K562 (cell line): ENCODE data around the gene RFWD3. TPM values are rescaled to one million over a fixed set of nuclear protein-coding genes. Genes with fewer than 3 reads are reported as not detected.
A peak's percentile ranks its signal among the peaks of the same experiment; 100 is the strongest.

ENCODE experiments used
- CREM ChIP-seq: IDR thresholded peaks from 2 replicates; pipeline ENCODE4 v1.6.1; 2014; ENCODE audit warnings: antibody characterized with exemption, low read depth
- ETV6 ChIP-seq, 3 experiments: fragments of 150-350 bp in 1 of 3; sonication (generic) in 1 of 3; formaldehyde crosslinking in 1 of 3; IDR thresholded peaks; 2 replicates each; pipeline versions ENCODE4 v1.6.1 to v1.8.0; 2014 to 2022; ENCODE audit warnings: borderline replicate concordance in 2 of 3, low read depth in 2 of 3, antibody characterized with exemption in 1 of 3, low read length in 1 of 3, mild to moderate bottlenecking in 1 of 3, missing genetic modification reagents in 1 of 3
- RB1 ChIP-seq: fragments of 450-650 bp; IDR thresholded peaks from 2 replicates; pipeline ENCODE4 v1.6.1; 2017; ENCODE audit warnings: low read depth, mild to moderate bottlenecking
- SREBF2 ChIP-seq: sonication (generic); formaldehyde crosslinking; IDR thresholded peaks from 2 replicates; pipeline ENCODE4 v1.4.0; 2020; ENCODE audit warnings: mild to moderate bottlenecking, missing genetic modification reagents
- ZC3H4 ChIP-seq: sonication (generic); formaldehyde crosslinking; IDR thresholded peaks from 2 replicates; pipeline ENCODE4 v1.9.0; 2021; ENCODE audit warnings: missing genetic modification reagents, borderline replicate concordance
- ZNF253 ChIP-seq: fragments of 250-450 bp; sonication (Bioruptor Pico); conservative IDR thresholded peaks from 2 replicates; pipeline ENCODE4 v1.6.1; 2021; ENCODE audit warnings: mild to moderate bottlenecking
- ZNF316 ChIP-seq: fragments of 450-650 bp; IDR thresholded peaks from 2 replicates; pipeline ENCODE4 v1.6.1; 2016
- polyA plus RNA-seq, 8 experiments: library from polyadenylated mRNA; depleted of rRNA in 4 of 8; stranded (reverse) in 5 of 8; unstranded in 3 of 8; fragments of >200 nt; fragmentation: Nextera tagmentation in 2 of 8; fragmentation: Illumina TruSeq in 1 of 8; extraction: Ambion mirVana in 2 of 8; extraction: Trizol in 1 of 8; gene quantifications; 2 replicates each; pipeline versions ENCODE4 v1.2.1 to v1.2.3, GENCODE V29; 2011 to 2014; ENCODE audit warnings: inconsistent platforms in 1 of 8, missing spikeins in 1 of 8
- total RNA-seq, 7 experiments: library from RNA; depleted of rRNA in 6 of 7; stranded (reverse); fragments of >200 nt in 6 of 7; fragmentation: Illumina TruSeq in 2 of 7; extraction: Trizol in 2 of 7; gene quantifications; 2 replicates each; pipeline versions ENCODE4 v1.2.1 to v1.2.3, GENCODE V29; 2011 to 2021; ENCODE audit warnings: low replicate concordance in 1 of 7
- TF ChIP-seq, protein P1 (sequence below): fragments of 250-450 bp; sonication (Bioruptor Pico); IDR thresholded peaks from 2 replicates; pipeline ENCODE4 v1.5.0; 2022; ENCODE audit warnings: mild to moderate bottlenecking
- TF ChIP-seq, protein P2 (sequence below): fragments of 450-650 bp; IDR thresholded peaks from 2 replicates; pipeline ENCODE4 v1.6.1; 2018; ENCODE audit not compliant: partially characterized antibody
- TF ChIP-seq, protein P3 (sequence below): fragments of 200-800 bp; sonication (Bioruptor generic); IDR thresholded peaks from 2 replicates; pipeline ENCODE4 v1.6.1; 2016; ENCODE audit warnings: missing genetic modification characterization, missing compliant biosample characterization
- TF ChIP-seq, protein P4 (sequence below): sonication (generic); formaldehyde crosslinking; IDR thresholded peaks from 2 replicates; pipeline ENCODE4 v1.8.1; 2023; ENCODE audit warnings: mild to moderate bottlenecking, missing genetic modification reagents, moderate library complexity
- TF ChIP-seq, protein P5 (sequence below): sonication (generic); formaldehyde crosslinking; IDR thresholded peaks from 2 replicates; pipeline ENCODE4 v1.9.0; 2022; ENCODE audit warnings: mild to moderate bottlenecking, missing genetic modification reagents

RFWD3 gene
- total and polyA plus RNA-seq, 9 of the 15 experiments (the other 6 are each of a cell fraction or from before 2014, with no cell fraction given) = 20.8 to 121 (median 79.0) TPM

DNA sequence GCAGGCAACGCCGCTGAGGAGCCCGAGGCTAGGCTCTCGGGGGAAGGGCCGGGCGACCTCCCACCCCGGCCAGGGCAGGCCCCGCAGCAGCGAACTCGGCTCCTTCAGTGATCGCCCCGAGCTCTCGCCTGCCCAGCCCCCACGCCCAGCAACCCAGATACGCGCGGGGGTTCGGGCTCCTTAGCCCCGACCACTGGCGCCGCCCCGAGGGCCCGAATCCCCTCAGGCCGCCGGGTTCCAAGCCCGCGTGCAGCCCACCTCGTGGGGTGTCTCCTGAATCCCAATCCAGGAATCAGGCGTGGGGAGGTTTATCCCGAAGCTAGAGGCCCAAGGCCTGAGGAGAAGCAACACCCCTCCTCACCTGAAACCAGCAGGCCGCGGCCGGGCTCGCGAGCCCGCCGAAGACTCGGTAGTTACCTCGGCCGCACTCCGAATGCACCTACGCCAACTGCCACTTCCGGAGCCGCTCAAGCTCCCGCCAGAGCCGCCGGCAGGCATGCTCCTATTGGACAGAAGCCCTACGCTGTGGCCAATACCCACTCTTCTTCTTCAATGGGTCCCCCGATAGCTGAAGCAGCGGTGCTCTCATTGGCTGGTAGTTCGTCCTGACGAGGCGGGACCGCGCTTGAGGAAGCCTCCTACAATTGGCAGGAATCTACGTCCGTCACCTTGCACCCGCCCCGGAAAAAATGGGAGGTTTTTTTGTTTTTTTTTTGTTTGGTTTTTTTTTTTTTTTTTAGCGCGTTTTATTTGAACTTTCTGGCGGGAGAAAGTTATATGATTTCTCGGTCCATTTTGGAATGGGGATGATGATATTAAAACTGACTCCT lies at the start of gene RFWD3 (continued):
- TF ChIP-seq, protein P1, sequence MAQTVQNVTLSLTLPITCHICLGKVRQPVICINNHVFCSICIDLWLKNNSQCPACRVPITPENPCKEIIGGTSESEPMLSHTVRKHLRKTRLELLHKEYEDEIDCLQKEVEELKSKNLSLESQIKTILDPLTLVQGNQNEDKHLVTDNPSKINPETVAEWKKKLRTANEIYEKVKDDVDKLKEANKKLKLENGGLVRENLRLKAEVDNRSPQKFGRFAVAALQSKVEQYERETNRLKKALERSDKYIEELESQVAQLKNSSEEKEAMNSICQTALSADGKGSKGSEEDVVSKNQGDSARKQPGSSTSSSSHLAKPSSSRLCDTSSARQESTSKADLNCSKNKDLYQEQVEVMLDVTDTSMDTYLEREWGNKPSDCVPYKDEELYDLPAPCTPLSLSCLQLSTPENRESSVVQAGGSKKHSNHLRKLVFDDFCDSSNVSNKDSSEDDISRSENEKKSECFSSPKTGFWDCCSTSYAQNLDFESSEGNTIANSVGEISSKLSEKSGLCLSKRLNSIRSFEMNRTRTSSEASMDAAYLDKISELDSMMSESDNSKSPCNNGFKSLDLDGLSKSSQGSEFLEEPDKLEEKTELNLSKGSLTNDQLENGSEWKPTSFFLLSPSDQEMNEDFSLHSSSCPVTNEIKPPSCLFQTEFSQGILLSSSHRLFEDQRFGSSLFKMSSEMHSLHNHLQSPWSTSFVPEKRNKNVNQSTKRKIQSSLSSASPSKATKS (CRISPR knock-in tag) = no peak
- TF ChIP-seq, protein P2, sequence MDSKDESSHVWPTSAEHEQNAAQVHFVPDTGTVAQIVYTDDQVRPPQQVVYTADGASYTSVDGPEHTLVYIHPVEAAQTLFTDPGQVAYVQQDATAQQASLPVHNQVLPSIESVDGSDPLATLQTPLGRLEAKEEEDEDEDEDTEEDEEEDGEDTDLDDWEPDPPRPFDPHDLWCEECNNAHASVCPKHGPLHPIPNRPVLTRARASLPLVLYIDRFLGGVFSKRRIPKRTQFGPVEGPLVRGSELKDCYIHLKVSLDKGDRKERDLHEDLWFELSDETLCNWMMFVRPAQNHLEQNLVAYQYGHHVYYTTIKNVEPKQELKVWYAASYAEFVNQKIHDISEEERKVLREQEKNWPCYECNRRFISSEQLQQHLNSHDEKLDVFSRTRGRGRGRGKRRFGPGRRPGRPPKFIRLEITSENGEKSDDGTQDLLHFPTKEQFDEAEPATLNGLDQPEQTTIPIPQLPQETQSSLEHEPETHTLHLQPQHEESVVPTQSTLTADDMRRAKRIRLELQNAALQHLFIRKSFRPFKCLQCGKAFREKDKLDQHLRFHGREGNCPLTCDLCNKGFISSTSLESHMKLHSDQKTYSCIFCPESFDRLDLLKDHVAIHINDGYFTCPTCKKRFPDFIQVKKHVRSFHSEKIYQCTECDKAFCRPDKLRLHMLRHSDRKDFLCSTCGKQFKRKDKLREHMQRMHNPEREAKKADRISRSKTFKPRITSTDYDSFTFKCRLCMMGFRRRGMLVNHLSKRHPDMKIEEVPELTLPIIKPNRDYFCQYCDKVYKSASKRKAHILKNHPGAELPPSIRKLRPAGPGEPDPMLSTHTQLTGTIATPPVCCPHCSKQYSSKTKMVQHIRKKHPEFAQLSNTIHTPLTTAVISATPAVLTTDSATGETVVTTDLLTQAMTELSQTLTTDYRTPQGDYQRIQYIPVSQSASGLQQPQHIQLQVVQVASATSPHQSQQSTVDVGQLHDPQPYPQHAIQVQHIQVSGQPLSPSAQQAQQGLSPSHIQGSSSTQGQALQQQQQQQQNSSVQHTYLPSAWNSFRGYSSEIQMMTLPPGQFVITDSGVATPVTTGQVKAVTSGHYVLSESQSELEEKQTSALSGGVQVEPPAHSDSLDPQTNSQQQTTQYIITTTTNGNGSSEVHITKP = no peak
- TF ChIP-seq CREM (peak; percentile 93), ZNF253 (CRISPR knock-in tag) (no peak), ZC3H4 (CRISPR knock-in tag) (0 out of 2 replicates have a peak, but pooled peaks have one; percentile 16), RB1 (peak; percentile 74), ETV6 (IDR thresholded peaks at IDR 0.05; ENCODE audit: borderline replicate concordance in 1 of 2, low read depth in 2 of 2, low read length in 1 of 2) (no peak), ETV6 (CRISPR knock-in tag; IDR thresholded peaks at IDR 0.05; ENCODE audit: borderline replicate concordance) (no peak), SREBF2 (CRISPR knock-in tag) (no peak), ZNF316 (peak; percentile 91)
- TF ChIP-seq, protein P3, sequence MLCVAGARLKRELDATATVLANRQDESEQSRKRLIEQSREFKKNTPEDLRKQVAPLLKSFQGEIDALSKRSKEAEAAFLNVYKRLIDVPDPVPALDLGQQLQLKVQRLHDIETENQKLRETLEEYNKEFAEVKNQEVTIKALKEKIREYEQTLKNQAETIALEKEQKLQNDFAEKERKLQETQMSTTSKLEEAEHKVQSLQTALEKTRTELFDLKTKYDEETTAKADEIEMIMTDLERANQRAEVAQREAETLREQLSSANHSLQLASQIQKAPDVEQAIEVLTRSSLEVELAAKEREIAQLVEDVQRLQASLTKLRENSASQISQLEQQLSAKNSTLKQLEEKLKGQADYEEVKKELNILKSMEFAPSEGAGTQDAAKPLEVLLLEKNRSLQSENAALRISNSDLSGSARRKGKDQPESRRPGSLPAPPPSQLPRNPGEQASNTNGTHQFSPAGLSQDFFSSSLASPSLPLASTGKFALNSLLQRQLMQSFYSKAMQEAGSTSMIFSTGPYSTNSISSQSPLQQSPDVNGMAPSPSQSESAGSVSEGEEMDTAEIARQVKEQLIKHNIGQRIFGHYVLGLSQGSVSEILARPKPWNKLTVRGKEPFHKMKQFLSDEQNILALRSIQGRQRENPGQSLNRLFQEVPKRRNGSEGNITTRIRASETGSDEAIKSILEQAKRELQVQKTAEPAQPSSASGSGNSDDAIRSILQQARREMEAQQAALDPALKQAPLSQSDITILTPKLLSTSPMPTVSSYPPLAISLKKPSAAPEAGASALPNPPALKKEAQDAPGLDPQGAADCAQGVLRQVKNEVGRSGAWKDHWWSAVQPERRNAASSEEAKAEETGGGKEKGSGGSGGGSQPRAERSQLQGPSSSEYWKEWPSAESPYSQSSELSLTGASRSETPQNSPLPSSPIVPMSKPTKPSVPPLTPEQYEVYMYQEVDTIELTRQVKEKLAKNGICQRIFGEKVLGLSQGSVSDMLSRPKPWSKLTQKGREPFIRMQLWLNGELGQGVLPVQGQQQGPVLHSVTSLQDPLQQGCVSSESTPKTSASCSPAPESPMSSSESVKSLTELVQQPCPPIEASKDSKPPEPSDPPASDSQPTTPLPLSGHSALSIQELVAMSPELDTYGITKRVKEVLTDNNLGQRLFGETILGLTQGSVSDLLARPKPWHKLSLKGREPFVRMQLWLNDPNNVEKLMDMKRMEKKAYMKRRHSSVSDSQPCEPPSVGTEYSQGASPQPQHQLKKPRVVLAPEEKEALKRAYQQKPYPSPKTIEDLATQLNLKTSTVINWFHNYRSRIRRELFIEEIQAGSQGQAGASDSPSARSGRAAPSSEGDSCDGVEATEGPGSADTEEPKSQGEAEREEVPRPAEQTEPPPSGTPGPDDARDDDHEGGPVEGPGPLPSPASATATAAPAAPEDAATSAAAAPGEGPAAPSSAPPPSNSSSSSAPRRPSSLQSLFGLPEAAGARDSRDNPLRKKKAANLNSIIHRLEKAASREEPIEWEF = no peak
- TF ChIP-seq, protein P4, sequence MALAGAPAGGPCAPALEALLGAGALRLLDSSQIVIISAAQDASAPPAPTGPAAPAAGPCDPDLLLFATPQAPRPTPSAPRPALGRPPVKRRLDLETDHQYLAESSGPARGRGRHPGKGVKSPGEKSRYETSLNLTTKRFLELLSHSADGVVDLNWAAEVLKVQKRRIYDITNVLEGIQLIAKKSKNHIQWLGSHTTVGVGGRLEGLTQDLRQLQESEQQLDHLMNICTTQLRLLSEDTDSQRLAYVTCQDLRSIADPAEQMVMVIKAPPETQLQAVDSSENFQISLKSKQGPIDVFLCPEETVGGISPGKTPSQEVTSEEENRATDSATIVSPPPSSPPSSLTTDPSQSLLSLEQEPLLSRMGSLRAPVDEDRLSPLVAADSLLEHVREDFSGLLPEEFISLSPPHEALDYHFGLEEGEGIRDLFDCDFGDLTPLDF (CRISPR knock-in tag) = 0 out of 2 replicates have a peak, but pooled peaks have one; percentile 24
- TF ChIP-seq, protein P5, sequence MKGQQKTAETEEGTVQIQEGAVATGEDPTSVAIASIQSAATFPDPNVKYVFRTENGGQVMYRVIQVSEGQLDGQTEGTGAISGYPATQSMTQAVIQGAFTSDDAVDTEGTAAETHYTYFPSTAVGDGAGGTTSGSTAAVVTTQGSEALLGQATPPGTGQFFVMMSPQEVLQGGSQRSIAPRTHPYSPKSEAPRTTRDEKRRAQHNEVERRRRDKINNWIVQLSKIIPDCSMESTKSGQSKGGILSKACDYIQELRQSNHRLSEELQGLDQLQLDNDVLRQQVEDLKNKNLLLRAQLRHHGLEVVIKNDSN = no peak
